Gastrocnemius medialis (tissue), 4 donors: ENCODE measurements around the gene WDR20.

Experiments
- CTCF ChIP-seq, 5 experiments: fragments of 450-650 bp in 3 of 5; fragments of 200-600 bp in 2 of 5; sonication (generic) in 2 of 5; IDR thresholded peaks in 4 of 5; conservative IDR thresholded peaks in 1 of 5; 1 replicate in 4 of 5; 2 replicates in 1 of 5; pipeline ENCODE4 v1.5.1; 2016 to 2019; ENCODE audit warnings: antibody characterized with exemption in 5 of 5, mild to moderate bottlenecking in 3 of 5, moderate library complexity in 3 of 5
- POLR2A ChIP-seq, 2 donors: fragments of 450-650 bp; IDR thresholded peaks; one replicate each; pipeline ENCODE4 v1.6.1; 2017; ENCODE audit warnings: antibody characterized with exemption in 2 of 2, mild to moderate bottlenecking in 2 of 2, moderate library complexity in 2 of 2

DNA sequence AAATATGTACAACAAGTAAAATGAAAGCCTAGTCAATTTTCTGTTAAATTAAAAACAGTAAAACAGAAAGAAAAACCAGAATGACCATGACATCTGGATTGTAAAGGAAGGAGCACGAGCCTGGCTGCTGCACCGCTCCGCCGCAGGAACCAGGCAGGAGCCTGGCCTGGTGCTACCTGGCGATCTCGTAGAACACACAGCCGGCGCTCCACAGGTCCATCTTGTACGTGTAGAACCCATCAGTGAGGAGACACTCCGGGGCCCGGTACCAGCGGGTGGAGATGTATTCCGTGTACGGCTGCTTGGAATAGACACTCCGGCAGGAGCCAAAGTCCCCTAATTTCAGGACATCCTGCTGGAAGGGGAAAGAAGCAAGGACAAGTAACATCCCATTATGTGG lies 110.9 kb downstream of the WDR20 start:
- TF ChIP-seq CTCF (IDR thresholded peaks at IDR 0.05 in 4 of 5, conservative IDR thresholded peaks at IDR 0.05 in 1 of 5) (no peak), POLR2A (IDR thresholded peaks at IDR 0.05) (no peak)
